Adrenal gland (tissue), 12 donors: ENCODE data around the gene EPHB2. TPM values are rescaled to one million over a fixed set of nuclear protein-coding genes. Genes with fewer than 3 reads are reported as not detected.

Experiments used
- DNase-seq, 7 donors: peaks; one replicate each; pipeline ENCODE4 v3.0.0-alpha.2; 2019 to 2020
- H3K27ac ChIP-seq, 5 donors: fragments of 200-600 bp; sonication (generic) in 4 of 5; 1 replicate in 3 of 5; 2 replicates in 2 of 5; pipeline versions ENCODE4 v1.5.1 to v1.8.0; 2016 to 2020; ENCODE audit warnings: mild to moderate bottlenecking in 1 of 5
- H3K27me3 ChIP-seq: fragments of 200-600 bp; 2 replicates; pipeline ENCODE4 v1.8.0; 2021
- H3K36me3 ChIP-seq, 2 donors: fragments of 200-600 bp; replicated peaks in 1 of 2; 1 replicate in 1 of 2; 2 replicates in 1 of 2; pipeline versions ENCODE4 v1.5.1 to v1.8.0; 2018 to 2022
- H3K4me1 ChIP-seq, 2 donors: fragments of 200-600 bp; replicated peaks in 1 of 2; 1 replicate in 1 of 2; 2 replicates in 1 of 2; pipeline versions ENCODE4 v1.5.1 to v1.8.0; 2018 to 2021
- H3K4me3 ChIP-seq, 4 donors: fragments of 200-600 bp; sonication (generic) in 3 of 4; one replicate each; pipeline ENCODE4 v1.5.1; 2016 to 2018
- H3K9me3 ChIP-seq, 3 donors: fragments of 200-600 bp; sonication (generic) in 1 of 3; replicated peaks in 1 of 3; 1 replicate in 2 of 3; 2 replicates in 1 of 3; pipeline versions ENCODE4 v1.5.1 to v1.8.0; 2016 to 2021
- POLR2A ChIP-seq, 2 donors: fragments of 450-650 bp; IDR thresholded peaks; one replicate each; pipeline ENCODE4 v1.6.1; 2017; ENCODE audit warnings: antibody characterized with exemption in 2 of 2, mild to moderate bottlenecking in 2 of 2, moderate library complexity in 1 of 2
- WGBS, 4 donors: extraction: QIAGEN DNeasy Blood & Tissue Kit in 2 of 4; methylation state at CpG; one replicate each; pipeline versions ENCODE4 v1.1.5 to v1.1.7; 2013 to 2017; 5-methylcytosine and 5-hydroxymethylcytosine counted together
- intact Hi-C, 2 donors: fragments of 100-400 bp; cut with DNase I; formaldehyde crosslinking; loops; one replicate each; pipeline versions ENCODE4 v1.14.1 to v1.15.0; 2022 to 2023
- polyA plus RNA-seq, 3 donors: library from polyadenylated mRNA; stranded (reverse); fragments of 200-250 nt in 2 of 3; fragments of 350-450 nt in 1 of 3; fragmentation: Illumina TruSeq in 1 of 3; extraction: RNeasy Lipid Tissue Mini Kit (QIAGEN cat#74804) in 1 of 3; gene quantifications; one replicate each; pipeline ENCODE4 v1.2.3, GENCODE V29; 2013 to 2014
- total RNA-seq, 9 donors: library from RNA; depleted of rRNA in 4 of 9; stranded (reverse); fragments of >200 nt in 4 of 9; fragments of 120-200 nt in 1 of 9; fragmentation: NEBNext Ultra II Directional in 1 of 9; extraction: Animal tissue kit (Norgen Biotek cat#: 25700) in 1 of 9; gene quantifications; one replicate each; pipeline versions ENCODE4 v1.1.0 to v1.2.4, GENCODE V29; 2013 to 2023
- TF ChIP-seq, protein P1 (sequence below), 6 experiments: fragments of 450-650 bp in 4 of 6; fragments of 200-600 bp in 2 of 6; sonication (generic) in 1 of 6; IDR thresholded peaks; 1 replicate in 5 of 6; 2 replicates in 1 of 6; pipeline versions ENCODE4 v1.5.1 to v1.8.0; 2016 to 2021; ENCODE audit warnings: antibody characterized with exemption in 6 of 6, mild to moderate bottlenecking in 2 of 6, moderate library complexity in 1 of 6
- donor health status: healthy with polysubstance abuse.
- donor health status: Bipolar disorder and iron deficiency.
- donor health status: DM: yes; HTN: yes; CAD: no.
- donor health status: DM: no; HTN: no; CAD: no.
- donor health status: DM: no; HTN: no; CAD: no.
- donor health status: DM: yes; HTN: yes; CAD: no.

The EPHB2 gene
- total and polyA plus RNA-seq, 12 donors = 0.67 to 10.3 (median 3.1) TPM

DNA sequence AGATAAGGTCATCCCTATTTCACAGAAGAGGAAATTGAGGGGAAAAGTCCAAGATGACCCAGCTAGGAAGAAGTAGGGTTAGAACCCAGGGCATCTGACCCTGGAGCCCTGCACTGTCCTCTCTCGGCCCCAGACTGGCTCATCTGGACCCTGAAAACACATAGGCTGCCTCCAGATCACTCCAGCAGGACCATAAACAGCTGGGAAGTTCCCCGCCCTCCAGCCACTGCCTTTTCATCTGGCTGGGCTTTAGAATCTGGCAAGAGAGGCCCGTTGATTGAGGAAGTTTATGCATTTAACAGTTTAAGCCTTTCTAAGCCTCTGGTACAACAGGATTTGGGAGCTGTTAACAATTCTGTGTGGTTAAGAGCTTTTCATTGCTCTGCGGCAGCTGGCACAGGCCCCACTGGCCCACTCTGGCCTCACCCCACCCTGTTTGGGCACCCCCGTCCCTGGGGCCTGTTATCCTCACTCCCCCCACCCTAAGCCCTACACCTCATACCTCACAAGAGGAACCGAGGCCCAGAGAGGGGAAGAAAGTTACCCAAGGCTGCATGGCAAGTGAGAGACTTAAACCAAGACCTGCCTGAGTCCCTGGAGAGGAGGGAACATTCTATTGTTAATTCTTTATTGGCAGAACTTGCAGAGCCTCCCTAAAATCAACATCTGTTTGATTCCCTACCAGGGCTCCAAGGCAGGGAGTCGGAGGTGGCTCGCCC, 84.2 kb downstream of the EPHB2 start:
- H3K27ac ChIP-seq = peak overlapping the region in 1 of 5 donors; percentile 13
- 56 to 76% (median 69%) methylated on average over 6 to 8 of the region's 8 CpGs for WGBS, 4 donors

DNA sequence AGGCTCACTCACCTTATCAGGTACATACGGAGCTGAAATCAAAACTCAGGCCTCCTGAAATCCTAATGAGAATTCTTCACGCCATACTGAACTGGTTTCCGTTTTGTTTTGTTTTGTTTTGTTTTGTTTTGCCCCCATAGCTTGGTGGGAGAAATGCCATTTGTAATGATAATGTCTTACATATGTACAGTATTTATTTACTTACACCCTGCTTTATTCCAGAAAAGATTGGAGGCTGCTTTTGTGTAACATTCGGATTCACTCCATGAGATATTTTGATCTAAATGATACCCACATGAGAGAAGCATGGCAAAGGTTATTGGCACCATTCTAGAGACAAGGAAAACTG, 84.7 kb downstream of the EPHB2 start:
- Histone ChIP-seq H3K4me1 (peaks cover 5 to 42% of the 10 kb centered on the region in 2 donors), H3K27me3 (no peaks in the 10 kb centered on the region), H3K27ac (no peak overlapping the region), H3K4me3 (no peak overlapping the region), H3K36me3 (no peaks in the 10 kb centered on the region), H3K9me3 (no peaks in the 10 kb centered on the region)
- WGBS, 4 donors = 86 to 92% (median 90%) methylated on average over 4 of the region's 4 CpGs
- TF ChIP-seq POLR2A (IDR thresholded peaks at IDR 0.05) = no peak
- TF ChIP-seq, protein P1, sequence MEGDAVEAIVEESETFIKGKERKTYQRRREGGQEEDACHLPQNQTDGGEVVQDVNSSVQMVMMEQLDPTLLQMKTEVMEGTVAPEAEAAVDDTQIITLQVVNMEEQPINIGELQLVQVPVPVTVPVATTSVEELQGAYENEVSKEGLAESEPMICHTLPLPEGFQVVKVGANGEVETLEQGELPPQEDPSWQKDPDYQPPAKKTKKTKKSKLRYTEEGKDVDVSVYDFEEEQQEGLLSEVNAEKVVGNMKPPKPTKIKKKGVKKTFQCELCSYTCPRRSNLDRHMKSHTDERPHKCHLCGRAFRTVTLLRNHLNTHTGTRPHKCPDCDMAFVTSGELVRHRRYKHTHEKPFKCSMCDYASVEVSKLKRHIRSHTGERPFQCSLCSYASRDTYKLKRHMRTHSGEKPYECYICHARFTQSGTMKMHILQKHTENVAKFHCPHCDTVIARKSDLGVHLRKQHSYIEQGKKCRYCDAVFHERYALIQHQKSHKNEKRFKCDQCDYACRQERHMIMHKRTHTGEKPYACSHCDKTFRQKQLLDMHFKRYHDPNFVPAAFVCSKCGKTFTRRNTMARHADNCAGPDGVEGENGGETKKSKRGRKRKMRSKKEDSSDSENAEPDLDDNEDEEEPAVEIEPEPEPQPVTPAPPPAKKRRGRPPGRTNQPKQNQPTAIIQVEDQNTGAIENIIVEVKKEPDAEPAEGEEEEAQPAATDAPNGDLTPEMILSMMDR (IDR thresholded peaks at IDR 0.05) = no peak
- intact Hi-C loops = no loop called here
- no peak for DNase-seq

More for the DNA sequence above, 84.2 kb downstream of the EPHB2 start:
- peaks cover 5 to 45% of the 10 kb centered on the region in 2 donors for H3K4me1 ChIP-seq
- H3K36me3 ChIP-seq = no peaks in the 10 kb centered on the region
- H3K27me3 ChIP-seq = no peaks in the 10 kb centered on the region
- no peak for DNase-seq
- intact Hi-C loops = no loop called here
- H3K4me3 ChIP-seq = no peak overlapping the region
- TF ChIP-seq, protein P1 (IDR thresholded peaks at IDR 0.05) = no peak
- TF ChIP-seq POLR2A (IDR thresholded peaks at IDR 0.05) = no peak
- H3K9me3 ChIP-seq = no peaks in the 10 kb centered on the region

DNA sequence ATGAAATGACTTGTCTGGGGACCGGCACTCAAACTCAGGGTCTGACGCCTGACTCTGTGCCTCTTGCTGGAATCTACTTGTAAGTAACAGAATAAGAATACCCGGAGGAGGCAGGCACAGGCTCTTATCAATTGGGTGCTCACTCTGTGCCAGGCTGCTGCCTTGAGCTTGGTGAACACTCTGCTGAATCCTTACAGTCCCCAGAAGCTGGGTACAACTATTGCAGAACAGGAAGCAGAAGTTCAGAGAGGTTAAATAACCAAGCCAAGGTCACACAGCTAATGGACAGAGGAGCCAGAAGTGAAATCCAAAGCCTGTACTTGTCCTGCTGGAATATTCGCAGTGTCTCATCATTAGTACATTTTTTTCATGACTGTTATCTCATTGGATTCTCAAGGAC, 86.0 kb downstream of the EPHB2 start:
- 39 to 61% (median 47%) methylated on average over 4 of the region's 4 CpGs for WGBS, 4 donors
- Histone ChIP-seq H3K9me3 (no peaks in the 10 kb centered on the region), H3K4me3 (no peak overlapping the region), H3K36me3 (no peaks in the 10 kb centered on the region), H3K27ac (peak overlapping the region in 2 of 5 donors; percentile 47 to 71), H3K27me3 (no peaks in the 10 kb centered on the region), H3K4me1 (peaks cover 0 to 31% of the 10 kb centered on the region in 2 donors)
- TF ChIP-seq, protein P1 (IDR thresholded peaks at IDR 0.05) = no peak
- TF ChIP-seq POLR2A (IDR thresholded peaks at IDR 0.05) = no peak
- DNase-seq = peak in 5 of 7 donors; percentile 23 to 61 (median 38)
- intact Hi-C loops = no loop called here

DNA sequence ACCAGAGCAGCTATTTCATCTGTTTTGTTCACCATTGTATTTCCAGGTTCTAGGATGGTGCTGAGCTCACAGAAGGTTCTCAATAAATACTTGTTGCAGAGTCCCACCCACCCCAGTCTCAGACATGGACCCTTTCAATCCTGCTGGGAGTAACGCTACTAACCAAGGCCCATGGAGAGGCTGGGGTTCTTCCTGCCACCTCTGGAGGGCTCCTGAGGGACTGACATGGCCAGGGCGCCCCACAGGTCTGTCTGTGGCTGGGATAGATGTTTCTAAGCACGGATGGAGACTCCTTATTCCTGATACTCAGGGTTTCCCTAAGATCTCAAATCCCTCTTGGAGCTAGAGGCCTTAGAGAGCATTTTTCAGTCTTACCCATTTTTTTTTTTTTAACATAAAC, 87.4 kb downstream of the EPHB2 start:
- no peak overlapping the region for H3K4me3 ChIP-seq

More for the DNA sequence above, 87.4 kb downstream of the EPHB2 start:
- Histone ChIP-seq H3K36me3 (no peaks in the 10 kb centered on the region), H3K9me3 (no peaks in the 10 kb centered on the region), H3K27me3 (no peaks in the 10 kb centered on the region), H3K4me1 (peaks cover 0 to 31% of the 10 kb centered on the region in 2 donors), H3K27ac (no peak overlapping the region)
- 79 to 91% (median 89%) methylated on average over 3 of the region's 3 CpGs for WGBS, 4 donors
- TF ChIP-seq POLR2A (IDR thresholded peaks at IDR 0.05) = no peak
- TF ChIP-seq, protein P1 (IDR thresholded peaks at IDR 0.05) = no peak
- no peak for DNase-seq
- intact Hi-C loops = no loop called here
